ENCODE data around the gene PRKAG2. TPM values are rescaled to one million over a fixed set of nuclear protein-coding genes. Genes with fewer than 3 reads are reported as not detected.

PRKAG2 gene
- total RNA-seq, 1 experiment from 2014 or later = 23.9 TPM

DNA sequence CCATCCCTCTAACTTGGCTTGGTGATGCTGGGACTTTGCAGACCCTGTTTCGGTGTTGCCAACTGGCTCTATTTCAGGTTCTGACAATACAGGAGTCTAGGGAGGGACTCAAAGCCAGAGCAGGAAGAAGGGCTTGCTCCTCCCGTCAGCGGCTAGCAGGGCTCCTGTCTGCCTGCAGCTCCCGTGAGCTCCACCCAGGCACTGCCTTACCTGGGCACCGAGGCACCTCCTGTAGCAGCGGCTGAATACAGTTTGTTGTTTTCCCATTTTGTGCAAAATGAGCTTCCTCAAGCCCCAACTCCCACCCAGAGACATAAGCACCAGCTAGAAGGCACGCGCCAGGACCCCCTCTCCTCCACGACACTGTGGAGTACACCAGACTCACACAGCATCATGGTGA lies 287.9 kb downstream of the PRKAG2 start:
- no peaks in the 10 kb centered on the region for H3K27me3 ChIP-seq (ENCODE audit: low read length)
- no peak overlapping the region for H2AFZ ChIP-seq (ENCODE audit: low read length)
- CTCF ChIA-PET = no interaction called here
- no peaks in the 10 kb centered on the region for H4K20me1 ChIP-seq (ENCODE audit: low read length)
- no peak overlapping the region for H3K9ac ChIP-seq (ENCODE audit: low read length)
- no TSS peak for BruUV-seq (replicated peaks)
- H3K9me3 ChIP-seq (ENCODE audit: low read length) = no peaks in the 10 kb centered on the region
- no peaks in the 10 kb centered on the region for H3K9me2 ChIP-seq (replicated peaks; ENCODE audit: low read length)
- H3K4me2 ChIP-seq (ENCODE audit: low read length) = no peak overlapping the region
- POLR2A ChIA-PET (ENCODE audit: unreplicated experiment) = no interaction called here
- H3K36me3 ChIP-seq (ENCODE audit: low read depth, low read length) = peaks cover 6% of the 10 kb centered on the region; the same call in 1 of the 2 replicates
- DNase-seq (no peak), ATAC-seq (no peak)
- H3K4me1 ChIP-seq (ENCODE audit: insufficient read depth, low read length) = peaks cover 20% of the 10 kb centered on the region
- no peak for TF ChIP-seq EZH2 (IDR thresholded peaks at IDR 0.05; ENCODE audit: low read length, unreplicated experiment)
- no peak for TF ChIP-seq EZH2phosphoT487 (IDR thresholded peaks at IDR 0.05; ENCODE audit: borderline replicate concordance, low read length)
- TF ChIP-seq, protein P1, sequence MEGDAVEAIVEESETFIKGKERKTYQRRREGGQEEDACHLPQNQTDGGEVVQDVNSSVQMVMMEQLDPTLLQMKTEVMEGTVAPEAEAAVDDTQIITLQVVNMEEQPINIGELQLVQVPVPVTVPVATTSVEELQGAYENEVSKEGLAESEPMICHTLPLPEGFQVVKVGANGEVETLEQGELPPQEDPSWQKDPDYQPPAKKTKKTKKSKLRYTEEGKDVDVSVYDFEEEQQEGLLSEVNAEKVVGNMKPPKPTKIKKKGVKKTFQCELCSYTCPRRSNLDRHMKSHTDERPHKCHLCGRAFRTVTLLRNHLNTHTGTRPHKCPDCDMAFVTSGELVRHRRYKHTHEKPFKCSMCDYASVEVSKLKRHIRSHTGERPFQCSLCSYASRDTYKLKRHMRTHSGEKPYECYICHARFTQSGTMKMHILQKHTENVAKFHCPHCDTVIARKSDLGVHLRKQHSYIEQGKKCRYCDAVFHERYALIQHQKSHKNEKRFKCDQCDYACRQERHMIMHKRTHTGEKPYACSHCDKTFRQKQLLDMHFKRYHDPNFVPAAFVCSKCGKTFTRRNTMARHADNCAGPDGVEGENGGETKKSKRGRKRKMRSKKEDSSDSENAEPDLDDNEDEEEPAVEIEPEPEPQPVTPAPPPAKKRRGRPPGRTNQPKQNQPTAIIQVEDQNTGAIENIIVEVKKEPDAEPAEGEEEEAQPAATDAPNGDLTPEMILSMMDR (conservative IDR thresholded peaks at IDR 0.05; ENCODE audit: low read depth, low read length) = no peak
- 0 out of 2 replicates have a peak, but pooled peaks cover 10% of the 10 kb centered on the region for H3K79me2 ChIP-seq (ENCODE audit: low read length)
- H3K27ac ChIP-seq (ENCODE audit: low read length) = no peak overlapping the region
- H3F3A ChIP-seq (ENCODE audit: low read length, unreplicated experiment) = no peaks in the 10 kb centered on the region
- intact Hi-C loops (cut with micrococcal nuclease) = no loop called here
- no peak overlapping the region for H3K4me3 ChIP-seq (ENCODE audit: low read length)

DNA sequence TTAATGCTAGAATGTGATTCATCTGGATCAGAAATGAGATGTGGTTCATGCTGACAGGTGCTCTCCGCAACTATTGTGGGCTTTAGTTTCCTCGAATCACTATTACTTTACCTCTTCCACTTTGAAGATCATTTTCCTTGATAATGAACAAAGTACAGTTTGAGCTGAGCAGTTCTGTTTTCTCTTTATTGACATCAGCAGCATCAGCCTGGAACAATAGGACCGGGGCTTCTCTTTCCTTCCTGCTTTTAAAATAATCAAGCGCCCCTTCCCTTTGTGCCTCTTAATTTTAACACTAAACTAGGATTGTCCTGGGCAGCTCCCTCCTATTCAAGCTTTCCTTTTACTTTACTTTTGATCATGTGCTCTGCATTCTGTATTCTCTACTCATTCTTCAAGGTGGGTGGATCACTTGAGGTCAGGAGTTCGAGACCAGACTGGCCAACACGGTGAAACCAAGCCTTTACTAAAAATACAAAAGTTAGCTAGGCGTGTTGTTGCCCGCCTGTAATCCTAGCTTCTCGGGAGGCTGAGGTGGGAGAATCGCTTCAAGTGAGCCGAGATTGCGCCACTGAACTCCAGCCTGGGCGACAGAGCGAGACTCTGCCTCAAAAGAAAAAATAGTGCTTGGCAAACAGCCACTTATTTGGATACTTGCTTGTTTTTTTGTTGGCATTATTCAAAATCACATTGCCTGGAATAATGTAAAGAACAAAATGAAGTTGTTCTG lies 290.2 kb downstream of the PRKAG2 start:
- no peak for ATAC-seq
- POLR2A ChIA-PET (ENCODE audit: unreplicated experiment) = interaction anchor here (0.7 kb wide), 1 partner anchor 46 kb away, joined by 3 read pairs; no protein-coding TSS in a partner anchor
- intact Hi-C loops (cut with micrococcal nuclease) = no loop called here
- Histone ChIP-seq H2AFZ (ENCODE audit: low read length) (no peak overlapping the region), H3K9ac (ENCODE audit: low read length) (no peak overlapping the region), H4K20me1 (ENCODE audit: low read length) (no peaks in the 10 kb centered on the region), H3K27me3 (ENCODE audit: low read length) (no peaks in the 10 kb centered on the region), H3F3A (ENCODE audit: low read length, unreplicated experiment) (no peaks in the 10 kb centered on the region), H3K4me2 (ENCODE audit: low read length) (no peak overlapping the region), H3K4me1 (ENCODE audit: insufficient read depth, low read length) (no peaks in the 10 kb centered on the region), H3K9me3 (ENCODE audit: low read length) (no peaks in the 10 kb centered on the region), H3K9me2 (replicated peaks; ENCODE audit: low read length) (no peaks in the 10 kb centered on the region), H3K79me2 (ENCODE audit: low read length) (no peaks in the 10 kb centered on the region), H3K36me3 (ENCODE audit: low read depth, low read length) (peaks cover 3% of the 10 kb centered on the region; the same call in 1 of the 2 replicates), H3K27ac (ENCODE audit: low read length) (no peak overlapping the region), H3K4me3 (ENCODE audit: low read length) (no peak overlapping the region)
- no TSS peak for BruUV-seq (replicated peaks)
- no peak for DNase-seq
- TF ChIP-seq EZH2phosphoT487 (IDR thresholded peaks at IDR 0.05; ENCODE audit: borderline replicate concordance, low read length) (no peak), EZH2 (IDR thresholded peaks at IDR 0.05; ENCODE audit: low read length, unreplicated experiment) (no peak)
- TF ChIP-seq, protein P1 (conservative IDR thresholded peaks at IDR 0.05; ENCODE audit: low read depth, low read length) = no peak
- CTCF ChIA-PET = no interaction called here

DNA sequence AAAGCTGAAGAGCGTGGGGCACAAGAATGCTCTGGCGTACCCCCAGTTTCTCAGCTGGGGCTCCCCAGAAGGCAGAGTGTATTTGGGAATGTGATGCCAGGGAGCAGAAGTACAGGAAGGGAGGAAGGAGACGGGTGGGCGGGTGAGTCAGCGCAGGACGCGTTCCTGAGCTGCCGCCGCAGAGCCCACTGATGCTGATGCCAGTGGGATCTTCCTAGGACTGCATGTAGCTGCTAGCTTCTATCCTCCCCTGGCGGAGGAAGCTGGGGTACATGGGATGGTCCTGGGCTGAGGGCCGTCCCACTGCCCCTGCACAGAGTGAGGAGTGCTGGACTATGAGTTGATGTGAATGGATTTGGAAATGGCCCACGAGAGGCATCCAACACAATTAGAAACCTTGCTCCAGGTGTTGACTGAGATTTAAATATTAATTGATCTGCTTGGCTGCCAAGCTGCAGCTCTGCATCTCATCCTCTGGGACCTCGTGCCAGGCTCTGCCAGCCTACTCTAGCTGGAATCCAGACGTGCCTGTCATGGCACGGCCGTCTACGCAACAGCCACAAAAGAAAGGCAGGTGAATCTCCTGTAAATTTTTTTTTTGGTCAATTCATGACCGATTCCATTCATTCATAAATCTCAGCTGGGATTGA lies 291.0 kb downstream of the PRKAG2 start:
- Histone ChIP-seq H3K27me3 (ENCODE audit: low read length) (no peaks in the 10 kb centered on the region), H3K9me2 (replicated peaks; ENCODE audit: low read length) (no peaks in the 10 kb centered on the region), H3K9ac (ENCODE audit: low read length) (no peak overlapping the region), H3K4me2 (ENCODE audit: low read length) (no peak overlapping the region), H3K9me3 (ENCODE audit: low read length) (no peaks in the 10 kb centered on the region), H3K4me1 (ENCODE audit: insufficient read depth, low read length) (no peaks in the 10 kb centered on the region), H3K4me3 (ENCODE audit: low read length) (no peak overlapping the region), H2AFZ (ENCODE audit: low read length) (no peak overlapping the region), H3F3A (ENCODE audit: low read length, unreplicated experiment) (no peaks in the 10 kb centered on the region), H3K79me2 (ENCODE audit: low read length) (no peaks in the 10 kb centered on the region), H3K36me3 (ENCODE audit: low read depth, low read length) (no peaks in the 10 kb centered on the region), H3K27ac (ENCODE audit: low read length) (no peak overlapping the region), H4K20me1 (ENCODE audit: low read length) (no peaks in the 10 kb centered on the region)
- CTCF ChIA-PET = no interaction called here
- POLR2A ChIA-PET (ENCODE audit: unreplicated experiment) = interaction anchor here (0.7 kb wide), 1 partner anchor 47 kb away, joined by 3 read pairs; no protein-coding TSS in a partner anchor
- ATAC-seq = no peak
- intact Hi-C loops (cut with micrococcal nuclease) = no loop called here
- no peak for TF ChIP-seq EZH2phosphoT487 (IDR thresholded peaks at IDR 0.05; ENCODE audit: borderline replicate concordance, low read length)
- TF ChIP-seq EZH2 (IDR thresholded peaks at IDR 0.05; ENCODE audit: low read length, unreplicated experiment) = no peak
- TF ChIP-seq, protein P1 (conservative IDR thresholded peaks at IDR 0.05; ENCODE audit: low read depth, low read length) = no peak
- no peak for DNase-seq
- no TSS peak for BruUV-seq (replicated peaks)

All from PC-3 (cell line).